ENCODE measurements around the gene OR2T29.
"Not testable (repeated sequence)": the region's sequence is repeated elsewhere in the genome, so short reads cannot be mapped to it uniquely, and the experiment has no call there.

The OR2T29 gene

GRCh38 chr1:248507773-248508172, 54.8 kb downstream of the OR2T29 start, which contains the start of gene OR2G6:
TSS of gene OR2G6 (plus strand) at chr1:248508073. CDS start at chr1:248521647, 13,574 bp downstream.
- not testable (repeated sequence) for DNase-seq

All from femur (tissue), 1 donor.